Measurements from ENCODE around the gene SH3BP1. TPM values are rescaled to one million over a fixed set of nuclear protein-coding genes. Genes with fewer than 3 reads are reported as not detected.
"Not testable (repeated sequence)": the region's sequence is repeated elsewhere in the genome, so short reads cannot be mapped to it uniquely, and the experiment has no call there.

The SH3BP1 gene
- polyA plus RNA-seq, 4 donors = 13.8 to 21.1 (median 19.2) TPM

GRCh38 chr22:37656583-37656982 is 17.1 kb downstream of the SH3BP1 start:
- DNase-seq (ENCODE audit: low read depth in 4 of 4, low spot score in 3 of 4) = not testable (repeated sequence)

DNA sequence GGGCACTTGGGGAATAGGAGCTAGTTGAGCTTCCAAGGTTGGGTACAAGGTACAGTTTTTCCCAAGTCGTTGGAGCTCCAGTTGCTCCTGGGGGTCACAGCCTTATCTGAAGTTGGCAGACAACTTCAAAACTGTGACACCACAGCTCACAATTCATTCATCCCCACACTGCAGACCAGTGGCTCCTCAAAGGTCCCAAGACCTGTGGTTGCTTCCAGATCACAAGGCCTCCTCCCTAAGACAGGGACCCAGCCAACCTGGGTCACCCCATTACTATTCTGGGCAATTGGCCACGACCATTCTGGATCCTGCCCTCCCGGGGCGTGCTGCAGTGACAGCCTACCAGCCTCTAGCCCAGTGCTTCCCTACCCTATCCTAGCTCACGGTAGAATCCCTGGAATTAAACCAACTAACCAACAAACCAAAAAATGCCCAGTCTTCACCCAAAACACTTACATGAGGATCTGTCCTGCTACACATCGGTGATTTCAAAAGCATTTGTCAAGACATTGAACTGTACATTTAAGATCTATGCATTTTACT is 18.2 kb downstream of the SH3BP1 start:
- no peak for DNase-seq (ENCODE audit: low read depth in 4 of 4, low spot score in 3 of 4)

- DNase-seq (ENCODE audit: low read depth in 4 of 4, low spot score in 3 of 4) = peak; percentile 97 to 100 (median 99)
Measured at GRCh38 chr22:37658133-37659065, 18.9 kb downstream of the SH3BP1 start, which contains the start of gene PDXP. Gene PDXP (plus strand): TSS chr22:37658723. CDS start chr22:37658783, 60 bp downstream.

- DNase-seq (ENCODE audit: low read depth in 4 of 4, low spot score in 3 of 4) = no peak
Measured at GRCh38 chr22:37659066-37659896, 19.8 kb downstream of the SH3BP1 start.

GRCh38 chr22:37659897-37660708 is 20.6 kb downstream of the SH3BP1 start:
- no peak for DNase-seq (ENCODE audit: low read depth in 4 of 4, low spot score in 3 of 4)

GRCh38 chr22:37660709-37661045 is 21.2 kb downstream of the SH3BP1 start:
- no peak for DNase-seq (ENCODE audit: low read depth in 4 of 4, low spot score in 3 of 4)

DNA sequence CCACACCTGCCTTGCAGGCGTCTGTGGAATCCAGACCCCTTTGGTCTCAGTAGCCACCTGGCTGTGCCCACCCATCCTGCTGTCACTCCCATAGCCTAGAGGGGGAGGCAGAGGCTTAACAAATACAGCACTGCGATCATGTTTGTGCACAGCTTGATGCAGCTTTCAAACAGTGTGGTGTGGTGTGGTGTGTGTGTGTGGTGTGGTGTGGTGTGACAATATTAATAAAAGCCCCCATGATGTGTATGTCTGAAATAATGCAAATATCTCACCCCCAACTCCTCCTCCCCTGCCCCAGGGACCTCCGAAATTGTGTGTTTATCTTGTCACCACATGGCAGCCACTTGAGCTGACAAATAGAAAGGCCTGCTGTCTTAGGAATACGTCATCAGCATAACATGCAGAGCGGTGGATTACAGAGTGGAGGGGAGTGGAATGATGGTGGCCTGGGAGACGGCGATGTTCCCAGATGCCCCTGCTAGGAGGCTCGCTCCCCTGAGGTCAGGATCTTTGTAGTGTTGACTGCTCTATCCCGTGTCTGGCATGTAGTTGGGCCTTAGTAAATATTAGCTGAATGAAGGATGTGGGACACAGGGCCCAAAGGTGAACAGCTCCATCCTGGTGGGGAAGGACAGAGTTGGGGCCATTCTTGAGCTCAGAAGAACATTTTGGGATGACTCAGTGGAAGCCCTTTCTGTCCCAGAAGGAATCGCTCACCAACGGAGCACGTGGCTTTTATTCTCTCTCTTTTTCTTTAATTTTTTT is 21.9 kb downstream of the SH3BP1 start:
- no peak for DNase-seq (ENCODE audit: low read depth in 4 of 4, low spot score in 3 of 4)

DNA sequence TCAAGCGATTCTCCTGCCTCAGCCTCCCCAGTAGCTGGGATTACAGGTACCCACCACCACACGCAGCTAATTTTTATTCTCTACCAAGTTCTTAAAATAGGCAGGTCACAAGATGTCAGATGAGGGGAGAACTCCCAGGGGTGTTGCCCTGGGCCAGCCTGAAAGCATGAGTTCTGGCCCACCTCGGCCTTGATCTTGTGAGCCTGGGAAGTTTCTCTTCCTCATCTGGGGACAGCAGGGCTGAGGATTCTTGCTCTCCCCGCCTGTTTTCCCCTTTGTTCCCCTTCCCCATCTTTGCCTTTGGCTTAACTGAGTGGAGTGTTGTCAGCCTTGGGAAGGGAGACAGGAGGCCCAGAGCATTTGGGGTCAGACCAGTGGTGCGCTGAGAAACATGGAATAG is 22.6 kb downstream of the SH3BP1 start:
- DNase-seq (ENCODE audit: low read depth in 4 of 4, low spot score in 3 of 4) = no peak

DNA sequence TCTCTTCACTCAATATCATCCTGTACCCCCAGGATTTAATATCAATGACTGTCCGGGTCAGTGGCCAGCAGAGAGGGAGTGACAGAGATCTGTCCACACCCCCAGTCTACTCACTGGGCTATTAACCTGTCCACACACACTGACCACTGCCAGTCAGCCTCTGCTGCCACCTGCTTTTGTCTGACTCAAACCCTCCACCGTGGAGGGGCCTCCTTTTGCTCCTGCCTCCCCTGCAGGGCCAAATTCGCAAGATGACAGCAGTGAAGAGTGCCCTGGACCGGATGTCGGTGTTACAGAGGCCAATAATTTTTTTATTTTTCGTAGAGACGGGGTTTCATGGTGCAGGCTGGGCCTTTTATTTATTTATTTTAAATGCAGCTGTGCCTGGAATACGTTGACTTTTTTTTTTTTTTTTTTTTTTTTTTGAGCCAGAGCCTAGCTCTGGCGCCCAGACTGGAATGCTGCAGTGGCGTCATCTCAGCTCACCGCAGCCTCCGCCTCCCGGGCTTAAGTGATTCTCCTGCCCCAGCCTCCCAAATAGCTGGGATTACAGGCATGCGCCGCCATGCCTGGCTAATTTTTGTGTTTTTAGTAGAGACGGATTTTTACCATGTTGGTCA is 24.2 kb downstream of the SH3BP1 start:
- no peak for DNase-seq (ENCODE audit: low read depth in 4 of 4, low spot score in 3 of 4)

- no peak for DNase-seq (ENCODE audit: low read depth in 4 of 4, low spot score in 3 of 4)
Measured at GRCh38 chr22:37664249-37665101, 25.0 kb downstream of the SH3BP1 start.

DNA sequence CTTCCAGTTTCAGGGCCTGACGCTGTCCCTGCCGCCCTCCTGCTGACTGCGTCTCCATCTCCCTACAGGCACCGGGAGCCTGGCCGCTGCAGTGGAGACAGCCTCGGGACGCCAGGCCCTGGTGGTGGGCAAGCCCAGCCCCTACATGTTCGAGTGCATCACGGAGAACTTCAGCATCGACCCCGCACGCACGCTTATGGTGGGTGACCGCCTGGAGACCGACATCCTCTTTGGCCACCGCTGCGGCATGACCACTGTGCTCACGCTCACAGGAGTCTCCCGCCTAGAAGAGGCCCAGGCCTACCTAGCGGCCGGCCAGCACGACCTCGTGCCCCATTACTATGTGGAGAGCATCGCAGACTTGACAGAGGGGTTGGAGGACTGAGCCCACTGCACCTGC is 26.0 kb downstream of the SH3BP1 start:
- no peak for DNase-seq (ENCODE audit: low read depth in 4 of 4, low spot score in 3 of 4)

DNA sequence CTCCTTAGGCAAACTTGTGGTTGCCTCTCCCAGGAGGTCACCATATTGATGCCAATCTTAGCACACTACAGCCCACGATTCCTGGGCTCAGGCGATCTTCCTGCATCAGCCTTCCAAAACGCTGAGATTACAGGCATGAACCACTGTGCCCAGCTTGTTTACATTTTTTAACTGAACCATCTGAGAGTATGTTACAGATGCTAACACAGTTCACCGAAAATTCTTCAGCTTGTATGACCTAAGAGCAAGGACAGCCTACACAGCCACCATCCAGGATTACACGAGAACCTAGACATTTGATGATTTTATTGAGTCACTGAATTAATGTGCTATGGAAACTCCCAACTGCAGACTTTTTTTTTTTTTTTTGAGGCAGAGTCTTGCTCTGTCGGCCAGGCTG is 30.1 kb downstream of the SH3BP1 start:
- DNase-seq (ENCODE audit: low read depth in 4 of 4, low spot score in 3 of 4) = no peak

DNA sequence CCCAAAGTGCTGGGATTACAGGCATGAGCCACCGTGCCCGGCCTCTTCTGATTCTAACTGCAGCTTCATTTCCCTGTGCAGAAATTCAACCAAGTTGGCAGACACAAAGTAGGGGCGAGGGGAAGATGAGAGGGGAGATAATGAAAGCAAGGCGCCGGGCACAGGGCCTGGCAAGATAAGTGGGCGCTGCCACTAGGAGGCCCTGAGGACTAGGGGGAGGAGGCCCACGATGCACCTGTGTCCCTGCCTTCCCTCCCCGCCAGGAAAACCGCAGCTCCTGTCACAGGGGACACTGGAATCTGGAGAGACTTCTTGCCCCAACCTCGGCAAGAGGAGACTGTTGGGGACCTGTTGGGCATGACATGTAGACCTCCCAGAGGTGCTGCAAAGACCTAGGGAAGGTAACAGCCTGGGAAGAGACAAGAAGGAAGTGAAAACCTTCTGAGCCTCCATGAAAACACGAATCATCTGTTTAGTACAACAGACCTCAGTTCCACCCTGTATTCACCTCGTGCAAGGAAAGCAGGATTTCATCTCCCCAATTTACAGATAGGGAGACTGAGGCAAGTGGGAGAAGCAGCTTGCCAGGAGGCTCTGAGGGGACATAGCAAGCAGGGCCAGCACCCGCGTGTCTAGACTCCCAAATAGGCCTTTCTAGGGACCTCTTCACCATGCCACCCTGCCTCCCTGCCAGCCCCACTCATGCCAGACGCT is 32.9 kb downstream of the SH3BP1 start:
- DNase-seq (ENCODE audit: low read depth in 4 of 4, low spot score in 3 of 4) = no peak

DNA sequence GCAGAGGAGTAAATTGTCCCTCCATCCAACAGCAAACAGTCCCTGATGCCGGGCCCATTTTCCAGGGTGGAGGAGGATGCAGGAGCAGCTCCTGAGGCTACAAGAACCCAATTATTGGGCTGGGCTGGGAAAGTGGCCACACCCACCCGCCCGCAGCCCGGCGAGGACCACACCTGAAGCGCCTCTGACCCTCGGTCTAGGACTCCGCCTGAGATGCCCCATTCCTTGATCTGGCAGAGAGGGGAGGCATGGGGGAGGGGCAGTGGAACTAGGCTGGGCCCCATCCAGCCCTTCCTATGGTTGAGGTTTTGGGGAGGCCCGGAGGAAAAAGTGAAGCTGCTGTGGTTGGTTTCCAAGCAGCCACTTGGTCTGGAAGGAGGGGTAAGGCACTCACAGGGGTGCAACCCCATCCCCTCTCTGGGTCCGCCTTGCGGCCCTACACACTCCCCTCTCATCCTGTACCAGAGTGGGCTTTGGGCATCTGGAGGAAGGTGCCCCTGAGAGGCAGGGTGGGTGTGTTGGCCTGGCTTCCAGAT is 33.5 kb downstream of the SH3BP1 start:
- no peak for DNase-seq (ENCODE audit: low read depth in 4 of 4, low spot score in 3 of 4)

DNA sequence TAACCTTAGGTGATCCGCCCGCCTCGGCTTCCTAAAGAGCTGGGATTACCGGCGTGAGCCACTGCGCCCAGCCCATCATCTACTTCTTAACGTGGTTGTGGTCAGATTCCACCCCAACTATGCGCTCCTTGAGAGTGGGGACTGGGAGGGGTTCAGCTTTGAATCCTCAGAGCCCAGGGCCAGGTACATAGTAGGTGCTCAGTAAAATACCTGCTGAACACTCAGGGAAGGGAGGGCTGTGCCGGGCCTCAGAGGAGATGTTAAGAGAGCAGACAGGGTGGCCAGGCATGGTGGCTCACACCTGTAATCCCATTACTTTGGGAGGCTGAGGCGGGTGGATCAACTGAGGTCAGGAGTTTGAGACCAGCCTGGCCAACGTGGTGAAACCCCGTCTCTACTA is 34.8 kb downstream of the SH3BP1 start:
- no peak for DNase-seq (ENCODE audit: low read depth in 4 of 4, low spot score in 3 of 4)

DNA sequence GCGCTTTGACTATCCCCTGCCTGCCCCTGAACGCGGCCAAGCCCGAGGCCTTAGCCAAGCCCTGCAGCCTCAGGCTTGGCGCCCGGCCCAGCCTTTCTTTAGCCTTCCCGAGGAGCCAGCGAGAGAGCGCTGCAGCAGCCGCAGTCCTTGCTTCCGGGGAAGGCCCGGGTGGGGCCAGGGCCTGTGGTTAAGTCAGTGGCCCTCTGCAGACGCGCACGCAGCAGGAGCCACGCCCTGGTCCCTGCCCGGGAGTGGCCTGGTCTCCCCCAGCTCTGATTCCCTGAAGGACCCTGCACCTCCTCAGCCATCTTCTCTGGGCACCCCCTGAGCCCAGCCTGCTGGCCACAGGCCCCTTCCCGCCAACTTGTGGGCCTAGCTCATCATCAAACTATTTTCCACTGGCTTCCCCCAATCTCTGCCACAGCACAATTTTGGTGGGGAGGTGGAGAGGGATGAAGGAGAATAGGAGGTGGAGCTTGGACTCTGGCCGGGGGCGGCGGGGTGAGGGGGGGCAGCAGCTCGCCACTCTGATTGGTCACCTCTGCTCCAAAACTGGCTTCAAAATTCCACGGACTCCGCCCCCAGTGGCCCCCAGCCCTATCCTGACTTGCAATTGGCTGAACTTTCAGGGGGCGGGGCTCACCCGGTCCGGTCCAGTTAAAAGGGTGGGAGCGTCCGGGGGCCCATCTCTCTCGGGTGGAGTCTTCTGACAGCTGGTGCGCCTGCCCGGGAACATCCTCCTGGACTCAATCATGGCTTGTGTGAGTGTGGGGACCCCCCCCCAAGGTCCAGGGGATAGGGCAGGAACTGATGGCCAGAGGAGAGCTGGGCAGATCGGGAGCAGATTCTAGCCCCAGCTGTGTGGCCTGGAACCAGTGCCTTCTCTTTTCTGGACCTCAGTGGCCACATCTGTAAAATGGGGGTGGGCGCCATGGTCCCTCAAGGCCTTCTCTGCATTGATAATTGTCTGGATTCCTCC is 35.8 kb downstream of the SH3BP1 start, which contains the start of gene LGALS1:
Gene LGALS1 (plus strand): TSS at position 686 of the 979 bp plus-strand sequence. CDS start 67 bp downstream, at position 753.
- DNase-seq (ENCODE audit: low read depth in 4 of 4, low spot score in 3 of 4) = peak in 2 of 4 donors; percentile 77 to 79

Data from right renal pelvis (tissue), 4 donors.